ENCODE measurements around the gene AKAP13.

- TF ChIP-seq RAD21 (IDR thresholded peaks at IDR 0.05; ENCODE audit: low read depth), result no peak
- no peak for TF ChIP-seq FOXM1 (IDR thresholded peaks at IDR 0.05; ENCODE audit: borderline replicate concordance, low read depth)
- TF ChIP-seq TCF12 (IDR thresholded peaks at IDR 0.05; ENCODE audit: low read depth), result no peak
- TF ChIP-seq USF1 (IDR thresholded peaks at IDR 0.05), result no peak
Observed at GRCh38 chr15:85351965-85352364, 28.4 kb upstream of the AKAP13 start.
